D721Med (cell line): Measurements from ENCODE around the gene CHCHD3.

Experiments
- DNase-seq: peaks from one replicate; pipeline ENCODE4 v3.0.0; 2011; ENCODE audit warnings: low spot score; ENCODE audit not compliant: insufficient read length
- FAIRE-seq: peaks from 2 replicates; lab custom pipeline; 2011; peaks lifted over from hg19 to GRCh38; lab: Jason Lieb, UNC
- CTCF ChIP-seq: IDR thresholded peaks from 2 replicates; pipeline ENCODE4 v1.5.1; 2012; ENCODE audit warnings: mild to moderate bottlenecking, control low read depth; ENCODE audit not compliant: insufficient read depth; ENCODE audit errors: missing control alignments

CHCHD3 gene

GRCh38 chr7:132759482-132760243, 322.2 kb downstream of the CHCHD3 start:
- DNase-seq (no peak), FAIRE-seq (no peak)
- no peak for TF ChIP-seq CTCF

DNA sequence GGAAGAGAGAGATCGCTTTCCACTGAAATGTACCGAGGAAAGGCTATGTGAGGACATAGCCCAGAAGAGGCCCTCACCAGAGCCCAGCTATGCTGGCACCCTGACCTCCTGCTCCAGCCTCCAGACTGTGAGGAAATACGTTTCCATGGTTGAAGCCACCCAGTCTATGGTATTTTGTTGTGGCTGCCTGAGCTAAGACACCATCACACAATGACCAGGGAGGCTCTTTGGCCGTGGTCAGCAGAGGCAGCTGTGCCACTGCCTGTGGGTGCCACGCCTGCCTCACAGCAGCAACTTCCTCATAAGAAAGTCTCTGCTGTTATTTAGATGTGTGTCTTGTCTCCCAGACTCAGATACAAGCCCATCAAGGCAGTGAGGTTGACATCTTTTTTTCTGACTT, 322.9 kb downstream of the CHCHD3 start:
- no peak for TF ChIP-seq CTCF
- DNase-seq, result no peak

DNA sequence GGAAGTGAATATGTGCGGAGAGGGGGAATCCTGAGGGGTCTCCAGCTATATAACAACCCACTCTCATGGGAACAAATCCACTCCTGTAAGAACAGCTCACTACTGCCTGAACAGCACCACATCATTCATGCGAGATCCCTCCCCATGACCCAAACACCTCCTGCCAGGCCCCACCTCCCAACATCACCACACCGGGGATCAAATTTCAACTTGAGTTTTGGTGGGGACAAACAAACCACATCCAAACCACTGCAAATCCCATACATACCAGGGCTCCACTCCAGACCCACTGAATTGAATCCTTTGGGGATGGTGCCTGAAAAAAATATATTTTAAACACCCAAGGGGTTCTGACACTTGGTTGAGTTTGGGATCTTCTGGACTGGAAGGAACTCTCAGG, 324.1 kb downstream of the CHCHD3 start:
- FAIRE-seq (no peak), DNase-seq (no peak)
- TF ChIP-seq CTCF, result no peak

More for the DNA sequence above, 322.9 kb downstream of the CHCHD3 start:
- no peak for FAIRE-seq

DNA sequence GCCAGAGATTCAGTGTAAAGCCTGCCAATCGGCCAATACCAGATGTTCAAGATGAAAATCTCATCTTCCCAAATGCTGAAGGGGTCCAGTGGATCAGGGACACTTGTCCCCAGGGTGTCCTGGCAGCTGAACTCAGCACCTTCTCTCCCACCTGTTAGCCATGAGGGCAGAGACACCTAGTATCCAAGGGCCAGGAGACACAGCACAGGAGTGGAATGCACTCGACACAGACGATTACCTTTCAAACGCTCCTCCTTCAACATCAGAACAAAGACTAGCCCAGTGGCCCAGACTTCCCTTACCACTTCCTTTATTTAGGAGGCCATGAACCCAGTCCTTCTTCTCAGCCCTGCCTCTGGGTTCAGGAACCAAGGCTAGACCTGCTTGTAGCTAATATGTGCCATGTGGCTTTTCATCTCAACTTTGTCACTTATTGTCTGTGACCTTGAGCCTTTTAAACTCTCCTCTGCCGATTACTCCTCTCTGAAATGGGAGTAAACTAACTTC, 325.4 kb downstream of the CHCHD3 start:
- DNase-seq (no peak), FAIRE-seq (no peak)
- no peak for TF ChIP-seq CTCF

DNA sequence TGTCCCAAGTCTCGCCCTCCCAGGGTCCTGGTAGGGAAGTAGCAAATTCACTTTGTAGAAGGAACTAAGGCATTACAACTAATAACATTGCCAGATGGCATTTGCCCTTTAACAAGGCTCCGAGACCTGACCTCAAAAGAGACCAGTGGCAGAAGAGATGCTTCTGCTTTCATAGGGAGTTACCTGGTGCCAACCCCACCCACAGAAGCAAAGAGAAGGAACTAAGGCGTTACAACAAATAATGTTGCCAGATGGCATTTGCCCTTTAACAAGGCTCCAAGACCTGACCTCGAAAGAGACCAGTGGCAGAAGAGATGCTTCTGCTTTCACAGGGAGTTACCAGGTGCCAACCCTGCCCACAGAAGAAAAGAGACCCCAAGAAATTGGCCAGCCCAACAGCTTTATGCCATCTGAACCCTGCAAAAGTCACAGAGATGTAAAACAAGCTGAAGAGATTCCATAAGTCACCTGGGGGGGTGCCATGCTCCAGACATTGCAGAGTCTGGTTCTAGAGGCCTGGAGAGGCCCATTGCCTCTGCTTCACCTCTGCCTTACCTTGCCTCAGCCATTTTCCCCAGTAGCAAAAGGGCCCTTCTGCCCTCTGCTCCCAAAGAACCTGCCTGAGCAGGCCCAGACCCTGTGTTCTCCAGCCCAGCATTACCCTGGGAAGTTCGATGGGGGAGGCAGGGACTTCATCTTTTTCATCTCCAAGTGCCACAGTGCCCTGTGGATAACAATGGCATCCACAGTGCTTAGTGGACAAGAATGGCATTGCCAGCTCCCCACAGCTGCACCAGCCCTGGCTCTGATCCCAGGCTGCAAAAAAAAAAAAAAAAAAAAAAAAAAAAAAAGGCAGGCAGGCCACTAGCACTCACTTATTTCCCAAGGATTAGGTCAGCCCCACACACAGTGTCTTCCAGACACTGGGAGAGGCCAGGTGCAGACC, 326.1 kb downstream of the CHCHD3 start:
- DNase-seq, result no peak
- TF ChIP-seq CTCF, result no peak
- no peak for FAIRE-seq

DNA sequence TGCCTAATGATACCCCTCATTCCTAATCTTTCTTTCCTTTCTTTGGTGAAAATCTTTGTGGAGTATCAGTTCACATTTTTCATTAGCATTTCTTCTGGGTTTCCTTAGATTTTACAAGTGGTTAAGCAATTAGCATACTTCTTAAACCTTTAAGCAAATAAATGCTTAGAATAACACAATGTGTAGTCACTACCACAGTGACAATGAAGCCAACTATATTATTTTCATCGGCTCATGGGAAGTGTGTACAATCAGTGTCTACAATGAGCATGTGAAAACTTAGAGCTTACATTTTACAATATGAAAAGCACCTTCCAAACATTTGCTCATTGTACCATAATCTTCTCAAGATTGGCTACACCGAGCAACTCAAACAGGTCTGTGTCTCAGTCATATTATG, 329.5 kb downstream of the CHCHD3 start:
- DNase-seq (no peak), FAIRE-seq (no peak)
- TF ChIP-seq CTCF, result no peak
